AG08395 (cell line): ENCODE results near the gene FBLN7.

Experiments used
- DNase-seq: peaks from one replicate; pipeline ENCODE4 v3.0.0; 2012; ENCODE audit warnings: mixed read lengths, low spot score

The FBLN7 gene

DNA sequence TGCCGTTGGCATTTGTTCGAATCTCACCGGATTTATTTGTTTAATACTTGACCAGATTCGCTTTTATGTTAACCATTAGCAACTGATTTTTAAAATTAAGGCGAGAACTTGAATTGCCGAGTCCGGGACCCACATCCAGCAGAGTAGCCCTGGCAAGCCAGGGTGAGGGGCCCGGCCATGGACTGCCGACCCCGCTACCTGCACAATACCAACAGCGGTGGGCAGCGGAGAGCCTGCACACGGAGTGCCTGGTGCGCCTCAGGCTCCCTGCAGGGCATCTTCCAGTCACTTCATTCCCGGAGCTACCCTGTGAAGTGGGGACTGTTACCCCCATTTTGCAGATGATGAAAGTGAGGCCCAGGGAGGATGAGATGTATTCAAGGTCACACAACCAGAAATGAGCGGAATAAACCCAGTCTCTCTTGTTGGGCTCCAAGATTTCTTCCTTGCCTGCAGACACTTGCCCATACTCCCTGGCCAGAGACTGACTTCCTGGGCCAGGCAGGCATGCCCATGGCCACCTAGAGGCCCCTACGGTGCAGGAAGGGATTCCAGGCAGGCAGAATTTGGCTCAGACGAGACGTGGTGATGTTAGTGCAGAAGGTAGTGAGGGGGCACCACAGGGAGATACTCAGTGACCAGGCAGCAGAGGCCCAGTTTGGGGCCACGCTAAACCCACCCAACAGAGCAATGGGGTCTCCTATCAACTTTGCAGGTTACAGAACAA is 2.9 kb downstream of the FBLN7 start:
- no peak for DNase-seq

DNA sequence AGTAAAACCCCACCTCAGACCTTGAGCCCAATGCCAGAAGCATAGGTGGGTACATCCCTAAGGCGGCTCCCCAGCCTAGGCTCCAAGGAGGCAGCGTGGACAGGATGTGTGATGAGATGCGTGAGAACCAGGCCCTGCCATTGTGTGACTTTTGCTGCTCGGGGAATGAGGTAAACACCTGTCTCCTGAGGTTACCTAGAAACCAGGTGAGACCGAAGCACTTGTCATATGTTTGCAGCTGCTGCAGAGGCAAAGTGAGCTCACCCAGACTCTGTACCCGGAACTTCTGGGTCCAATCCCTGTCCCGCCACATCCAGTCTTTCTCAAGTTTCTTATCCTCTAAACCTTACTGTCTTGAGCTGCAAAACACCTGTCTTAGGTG is 3.4 kb downstream of the FBLN7 start:
- no peak for DNase-seq

DNA sequence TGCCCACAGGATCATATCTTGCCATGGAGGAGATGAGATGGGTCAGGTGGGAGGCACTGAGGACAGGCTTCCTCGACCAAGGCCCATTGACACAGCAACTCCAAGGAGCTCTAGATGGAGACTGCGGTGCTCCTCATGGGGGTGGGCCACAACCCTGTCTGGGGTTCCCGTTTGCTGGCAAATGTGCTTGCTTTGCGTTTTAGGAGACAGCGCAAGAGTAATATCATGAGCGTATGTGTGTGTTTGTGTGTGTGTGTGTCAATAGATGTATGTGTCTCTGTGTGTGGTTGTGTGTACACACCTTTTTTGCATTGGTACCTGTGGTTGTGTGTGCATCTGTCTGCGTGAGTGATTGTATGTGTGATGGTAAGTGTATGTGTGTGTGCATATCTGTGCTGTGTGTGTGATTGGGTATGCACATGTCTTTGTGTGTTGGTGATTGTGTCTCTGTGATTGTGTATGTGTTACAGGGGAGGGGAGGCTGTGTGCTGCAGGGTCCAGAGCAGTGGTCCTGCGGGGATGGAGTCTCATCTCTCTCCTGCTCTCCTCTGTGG is 4.4 kb downstream of the FBLN7 start:
- DNase-seq: no peak

DNA sequence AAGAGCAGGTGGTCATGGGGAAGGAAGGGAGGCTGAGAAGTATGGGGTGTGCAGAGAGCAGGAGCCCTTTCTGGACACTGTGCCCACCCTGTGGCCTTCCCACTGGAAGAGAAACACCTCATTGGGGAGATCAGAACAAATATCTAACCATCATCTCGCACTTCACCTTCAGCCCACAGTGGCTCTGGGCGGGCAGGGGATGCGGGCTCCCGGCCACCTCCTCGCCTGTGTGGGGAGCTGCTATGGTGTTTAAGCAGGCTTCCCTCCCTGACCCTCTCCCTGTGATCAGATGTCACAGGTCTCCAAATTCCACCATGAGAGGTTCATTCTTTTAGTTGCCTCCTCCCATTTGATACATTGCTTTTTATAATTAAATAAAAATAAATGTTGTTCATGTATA is 5.0 kb downstream of the FBLN7 start:
- DNase-seq: no peak

DNA sequence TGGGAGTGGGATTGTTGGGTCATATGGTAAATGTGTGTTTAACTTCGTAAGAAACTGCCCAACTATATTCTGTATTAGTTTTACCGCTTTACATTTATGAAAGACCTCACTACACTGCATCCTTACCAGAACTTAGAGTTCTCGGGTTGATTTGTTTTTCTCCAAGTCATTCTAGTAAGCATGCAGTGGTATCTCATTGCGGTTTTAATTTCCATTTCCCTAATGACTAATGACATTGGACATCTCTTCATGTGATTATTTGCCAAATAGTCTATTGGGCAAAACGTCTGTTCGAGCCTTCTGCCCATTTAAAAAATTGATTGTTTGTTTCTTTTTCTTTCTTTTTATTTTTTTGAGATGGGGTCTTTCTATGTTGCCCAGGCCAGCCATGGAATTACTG is 6.8 kb downstream of the FBLN7 start:
- no peak for DNase-seq

DNA sequence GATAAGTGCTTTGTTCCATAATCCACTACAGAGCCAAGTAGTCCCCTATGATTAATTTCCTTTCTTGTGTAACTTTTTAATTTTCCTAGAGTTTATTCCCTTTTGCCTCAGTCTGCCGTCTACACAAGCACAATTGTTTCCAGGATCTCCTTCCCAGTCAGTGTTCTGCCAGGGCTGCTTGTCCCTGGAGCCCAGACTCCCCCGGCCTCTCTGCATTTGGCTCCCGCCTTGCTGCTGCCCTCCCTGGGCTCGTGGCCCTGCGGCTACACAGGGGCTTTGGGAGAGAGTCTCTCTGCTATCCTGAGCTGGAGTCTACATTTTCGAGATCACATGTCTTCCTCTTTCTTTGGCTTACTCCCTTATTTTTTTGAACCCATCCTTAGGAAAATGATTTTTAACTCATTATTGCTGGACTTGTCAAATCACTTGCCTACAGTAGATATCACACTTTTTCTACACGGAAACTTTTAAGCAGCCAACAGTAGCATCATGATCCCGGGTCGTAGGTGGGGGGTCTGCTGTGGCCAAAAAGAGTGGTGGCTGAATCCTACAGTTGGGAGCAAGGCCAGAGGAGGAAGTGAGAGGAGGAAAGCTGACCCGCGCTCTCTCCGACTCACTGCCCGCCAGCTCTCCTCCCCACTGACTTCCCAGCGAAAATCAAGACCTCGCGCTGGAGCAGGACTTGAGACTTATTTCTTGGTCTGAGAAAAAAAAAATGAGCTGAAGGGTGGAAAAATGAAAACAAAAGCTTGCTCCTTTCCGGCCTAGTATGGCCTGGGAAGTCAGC is 9.4 kb downstream of the FBLN7 start:
- DNase-seq: peak; percentile 1

DNA sequence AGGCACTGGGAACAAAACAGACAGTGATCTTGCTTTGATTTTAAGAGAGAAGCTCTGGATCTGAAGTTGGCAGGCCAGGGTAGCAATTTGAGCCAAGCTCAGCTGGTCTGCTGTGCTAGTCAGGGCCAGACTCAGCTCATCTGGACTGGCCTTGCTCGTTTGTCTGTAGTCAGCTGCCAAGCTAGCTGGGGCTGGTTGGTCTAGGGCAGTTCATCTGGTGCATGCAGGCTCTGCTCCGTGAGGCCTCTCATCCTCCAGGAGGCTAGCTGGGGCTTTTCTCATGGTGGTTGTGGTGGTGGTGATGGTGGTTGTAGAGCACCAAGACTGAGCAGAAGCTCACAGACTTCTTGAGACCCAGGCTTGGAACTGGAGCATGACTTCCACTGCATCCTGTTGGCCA is 10.3 kb downstream of the FBLN7 start:
- DNase-seq: peak; percentile 1

DNA sequence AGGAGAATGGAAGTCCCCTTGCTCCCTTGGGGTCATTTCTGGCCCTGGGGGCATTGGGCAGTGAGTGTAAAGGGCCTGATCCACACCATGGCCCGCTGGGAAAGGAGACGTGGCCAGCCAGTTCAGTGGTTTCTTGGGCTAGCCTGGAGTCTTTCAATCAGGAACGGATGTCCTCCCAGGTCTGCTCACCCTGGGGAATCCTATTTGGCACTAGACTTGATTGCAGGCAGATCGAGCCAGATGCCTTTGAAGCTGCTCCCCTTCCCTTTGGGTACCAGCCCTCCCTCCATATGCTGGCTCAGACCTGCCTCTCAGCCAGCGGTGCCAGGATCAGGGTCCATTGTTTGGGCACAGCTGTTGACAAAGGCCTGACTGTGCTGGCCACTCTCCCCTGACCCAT is 11.0 kb downstream of the FBLN7 start:
- no peak for DNase-seq

DNA sequence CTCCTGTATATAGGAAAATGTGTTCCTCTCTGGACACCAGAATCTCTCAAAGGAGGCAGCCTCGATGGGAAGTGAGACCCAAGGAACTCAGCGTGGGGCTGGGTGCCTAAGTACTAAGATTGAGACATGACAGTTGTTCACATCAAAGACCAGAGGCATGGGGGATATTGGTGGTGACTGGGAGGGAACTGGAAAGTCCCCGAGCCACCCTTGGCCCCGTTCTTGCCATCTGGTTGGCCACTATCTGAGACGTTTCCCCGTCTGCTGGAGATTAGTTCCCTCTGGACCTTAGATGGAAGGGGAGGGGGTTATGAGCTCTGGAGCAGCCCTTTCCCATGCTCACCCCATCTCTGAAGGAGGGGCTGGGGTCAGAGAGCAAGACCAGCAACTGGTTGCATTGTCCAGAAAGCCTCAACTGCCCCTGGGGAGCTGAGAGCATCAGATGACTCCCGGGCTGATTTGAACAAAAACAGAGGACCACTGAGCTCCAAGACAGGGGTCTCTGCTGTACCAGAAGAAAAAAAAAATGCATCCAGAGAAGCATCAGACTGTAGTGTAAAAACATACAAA is 11.8 kb downstream of the FBLN7 start:
- no peak for DNase-seq

DNA sequence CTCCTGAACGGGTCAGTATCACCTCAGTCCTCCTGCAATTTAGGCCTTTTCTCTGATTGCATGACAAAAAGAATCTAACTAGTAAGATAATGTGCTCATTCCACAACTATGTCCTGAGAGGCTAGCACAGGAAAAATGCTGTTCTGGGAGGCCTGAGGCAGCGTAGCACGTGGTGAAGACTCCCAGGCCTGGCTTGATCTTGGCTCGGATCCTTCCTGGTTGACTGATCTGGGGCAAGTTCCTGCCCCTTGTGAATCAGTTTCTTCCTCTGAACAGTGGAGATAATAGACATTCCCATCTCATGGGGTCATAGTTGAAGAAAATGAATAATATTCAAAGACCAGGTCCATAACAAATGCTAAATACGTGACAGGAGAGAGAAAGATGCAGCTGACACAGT is 12.3 kb downstream of the FBLN7 start:
- DNase-seq: peak; percentile 92

DNA sequence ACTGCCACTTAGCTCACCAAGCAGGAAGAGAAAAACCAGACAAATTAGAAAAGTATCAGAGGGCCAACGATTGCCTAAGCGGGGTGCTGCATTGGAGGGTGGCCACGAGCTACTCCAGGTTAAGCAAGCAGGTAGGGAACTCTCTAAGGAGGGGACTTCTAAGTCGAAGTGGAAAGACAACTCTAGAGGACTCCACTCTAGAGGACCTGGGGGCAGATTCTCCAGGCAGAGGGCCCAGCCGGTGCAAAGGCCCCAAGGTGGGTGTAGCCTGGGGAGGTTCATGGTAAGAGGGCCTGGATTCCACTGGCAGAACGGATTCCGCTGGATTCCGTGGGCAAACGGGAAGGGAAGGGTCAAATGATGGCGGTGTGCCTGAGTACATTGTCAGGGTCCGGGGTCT is 12.7 kb downstream of the FBLN7 start:
- DNase-seq: no peak

DNA sequence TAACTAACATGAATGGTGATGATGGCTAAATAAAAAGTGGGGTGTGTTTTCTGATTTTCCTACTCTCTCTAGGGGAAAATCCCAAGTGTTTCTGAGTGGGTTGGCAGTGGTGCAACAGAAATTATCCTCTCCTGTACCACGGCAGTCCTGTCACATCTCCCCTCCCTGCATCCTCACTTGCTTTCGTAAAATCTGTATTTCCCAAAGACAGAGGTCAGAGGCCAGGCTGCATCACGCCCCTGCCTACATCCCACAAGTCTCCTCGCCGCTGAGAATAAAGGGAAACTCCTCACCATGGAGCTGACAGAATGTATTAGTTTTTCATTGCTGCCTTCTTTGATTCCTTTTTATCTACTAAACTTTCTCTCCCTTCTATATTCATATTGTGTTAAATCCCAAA is 13.1 kb downstream of the FBLN7 start:
- DNase-seq: no peak

DNA sequence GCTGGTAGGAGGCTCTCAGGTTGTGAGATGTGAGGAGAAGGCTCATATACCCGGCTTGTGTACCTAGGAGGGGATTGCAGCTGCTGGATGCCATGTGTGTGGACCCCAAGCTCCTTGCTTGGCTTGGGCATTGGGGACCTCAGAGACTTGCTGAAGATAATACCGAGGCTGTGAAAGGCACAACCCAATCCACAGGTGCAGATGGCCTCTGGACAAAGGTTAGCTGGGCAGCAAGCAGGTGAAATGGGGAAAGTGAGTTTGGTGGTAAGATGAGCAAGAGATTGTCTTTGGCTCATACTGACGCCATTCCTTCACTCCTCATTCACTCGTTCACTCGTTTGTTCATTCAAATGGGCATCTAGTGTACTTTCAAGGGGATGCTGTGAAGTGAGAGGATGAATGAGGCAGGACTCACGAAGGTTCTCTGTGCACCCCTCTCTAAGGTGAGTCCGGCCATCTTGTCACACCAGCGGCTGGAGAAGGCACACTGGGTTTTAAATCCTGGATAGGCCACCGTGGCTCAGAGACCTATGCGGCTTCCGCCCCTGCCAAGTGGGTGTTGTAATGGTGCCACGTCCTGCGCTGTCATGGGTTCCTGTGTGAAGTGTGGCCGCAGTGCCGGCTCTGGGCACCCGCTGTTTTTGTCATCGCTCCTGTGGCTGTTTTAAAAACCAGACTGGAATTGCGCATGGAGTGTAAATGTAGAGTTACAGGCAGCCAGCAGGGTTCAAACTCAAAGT is 13.7 kb downstream of the FBLN7 start:
- no peak for DNase-seq

DNA sequence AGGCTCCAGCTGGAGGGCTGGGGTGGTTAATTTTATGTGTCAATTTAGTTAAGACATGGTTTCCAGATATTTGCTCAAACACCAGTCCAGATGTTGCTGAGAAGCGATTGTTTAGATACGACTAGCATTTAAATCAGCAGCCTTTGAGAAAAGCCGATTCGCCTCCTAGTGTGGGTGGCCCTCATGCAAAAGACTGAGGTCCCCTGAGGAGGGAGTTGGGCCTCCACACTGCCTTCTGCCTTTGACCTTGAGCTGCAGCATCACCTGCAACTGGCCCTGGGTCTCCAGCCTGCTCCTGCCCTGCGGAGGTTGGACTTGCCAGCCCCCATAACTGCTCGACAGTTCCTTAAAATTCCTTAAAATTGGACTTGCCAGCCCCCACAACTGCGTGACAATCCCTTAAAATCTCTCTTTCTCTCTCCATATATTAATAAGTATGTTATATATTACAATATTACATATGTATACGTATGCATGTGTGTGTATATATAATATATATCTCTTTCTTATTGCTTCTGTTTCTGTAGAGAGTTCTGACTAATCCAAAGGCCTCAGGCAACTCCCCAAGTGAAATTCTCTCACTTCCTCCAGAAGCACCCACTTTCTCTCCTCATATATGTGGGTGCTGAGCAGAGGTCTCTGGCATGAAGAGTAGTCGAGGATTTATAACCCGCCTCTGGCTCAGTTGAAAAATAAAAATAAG is 14.4 kb downstream of the FBLN7 start:
- DNase-seq: no peak

DNA sequence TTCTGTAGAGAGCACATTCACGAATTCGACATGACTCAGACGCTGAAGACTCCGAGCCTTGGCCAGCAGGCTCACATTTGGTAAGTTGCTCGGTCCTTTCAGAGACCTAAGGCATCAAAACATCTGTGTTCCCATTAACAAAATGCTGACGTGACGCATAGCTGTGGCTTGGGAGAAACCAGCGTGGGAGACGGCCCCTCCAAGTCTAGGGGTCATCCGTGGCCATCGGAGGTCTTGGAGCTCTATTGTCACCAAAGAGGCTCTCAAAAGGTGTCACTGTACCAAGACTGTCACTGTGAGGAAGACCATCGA is 14.9 kb downstream of the FBLN7 start:
- peak; percentile 87 for DNase-seq

DNA sequence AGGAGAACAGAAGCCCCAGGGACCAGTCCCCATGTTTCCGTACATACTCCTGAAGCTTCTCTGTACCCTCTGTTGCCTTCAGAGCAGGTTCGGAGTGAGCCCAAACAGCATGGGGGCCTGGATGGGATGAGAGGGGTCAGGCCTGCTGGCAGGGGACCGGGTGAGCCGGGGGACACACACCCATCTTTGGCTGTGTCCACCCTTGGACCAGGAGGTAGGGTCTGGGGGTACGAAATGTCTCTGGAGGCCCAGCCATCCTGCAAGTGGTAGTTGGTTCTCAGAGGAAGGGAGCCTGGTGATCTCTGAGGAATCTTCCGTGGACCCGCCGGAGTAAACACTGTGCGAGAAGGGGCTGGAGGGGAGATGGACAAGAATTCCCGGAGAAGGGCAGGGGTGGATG is 15.3 kb downstream of the FBLN7 start:
- DNase-seq: no peak

DNA sequence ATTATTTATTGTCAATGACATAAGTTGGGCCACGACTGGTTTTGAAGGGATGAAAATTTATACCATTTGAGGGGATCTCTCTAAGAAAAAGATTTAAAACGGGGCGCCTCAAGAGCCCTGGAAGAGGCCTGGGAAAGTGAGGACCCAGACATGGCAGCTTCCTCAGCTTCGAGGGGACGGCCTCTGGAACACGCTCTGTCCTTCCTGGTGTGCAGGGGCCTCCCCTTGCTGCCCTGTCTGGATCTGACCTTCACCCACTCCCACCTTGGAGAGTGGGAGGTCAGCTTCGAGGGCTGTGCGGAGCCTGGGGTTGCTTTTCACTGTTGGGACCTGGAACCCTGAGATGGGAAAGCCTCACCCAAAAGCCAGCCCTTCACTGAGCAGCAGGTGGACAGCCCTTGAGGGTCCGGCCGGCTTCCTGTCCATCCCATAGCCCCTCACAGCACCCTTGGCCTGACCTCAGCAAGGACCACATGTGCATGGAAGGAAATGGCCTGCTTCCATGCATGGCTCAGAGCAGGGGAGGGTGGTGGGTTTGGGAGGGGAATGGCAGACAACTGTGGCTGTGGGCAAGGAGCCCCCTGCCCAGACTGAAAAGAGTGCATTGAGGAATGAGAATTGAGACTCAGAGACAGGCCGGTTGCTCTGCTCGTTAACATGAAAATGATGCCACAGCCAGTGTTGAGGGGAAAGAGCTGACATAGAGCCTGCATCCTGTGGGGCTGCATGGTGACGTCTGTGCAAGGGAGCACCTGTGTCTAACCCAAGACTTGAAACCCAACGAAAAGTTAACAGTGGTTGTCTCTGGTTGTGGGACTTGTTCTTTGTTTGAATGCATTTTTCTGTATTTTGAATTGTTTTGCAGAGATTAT is 16.3 kb downstream of the FBLN7 start:
- DNase-seq: no peak

DNA sequence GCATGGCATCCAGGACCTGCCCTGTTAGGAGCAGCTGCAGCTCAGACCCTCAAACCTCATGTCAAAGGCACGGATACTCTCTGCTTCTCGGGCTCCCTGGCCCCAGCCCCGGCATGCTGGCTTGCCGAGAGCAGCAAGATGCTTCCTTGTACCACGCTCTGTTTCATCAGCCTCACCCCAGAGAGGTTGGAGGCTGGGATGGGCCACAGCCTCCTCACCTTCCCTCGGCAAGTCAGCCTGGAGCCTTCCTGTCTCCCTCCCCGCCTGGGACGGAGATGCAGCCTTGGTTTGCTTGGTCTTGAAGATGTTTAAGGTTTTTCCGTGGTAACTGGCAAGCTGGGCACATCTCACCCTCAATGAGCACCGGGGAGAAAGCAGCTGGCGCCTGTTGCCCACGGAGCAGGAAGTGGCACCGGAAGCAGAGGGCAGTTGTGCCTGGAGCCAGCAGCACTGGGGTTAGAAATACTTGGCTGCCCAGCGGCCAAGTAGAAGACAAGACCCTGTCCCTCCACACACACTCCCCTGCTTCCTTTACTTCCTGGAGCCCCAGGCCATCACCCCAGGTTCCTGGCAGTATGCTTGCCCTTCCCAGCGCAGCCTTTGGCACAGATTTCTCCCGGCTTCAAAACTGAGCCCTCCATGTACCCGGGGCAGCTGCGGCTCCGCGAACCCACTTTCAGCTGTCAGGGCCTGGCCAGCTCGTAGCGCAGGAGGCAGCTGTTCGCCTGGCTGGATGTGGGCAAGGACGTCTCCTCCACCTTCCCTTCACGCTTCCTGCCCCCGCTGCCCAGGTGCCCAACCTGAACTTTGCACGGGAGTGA is 17.4 kb downstream of the FBLN7 start:
- DNase-seq: no peak

DNA sequence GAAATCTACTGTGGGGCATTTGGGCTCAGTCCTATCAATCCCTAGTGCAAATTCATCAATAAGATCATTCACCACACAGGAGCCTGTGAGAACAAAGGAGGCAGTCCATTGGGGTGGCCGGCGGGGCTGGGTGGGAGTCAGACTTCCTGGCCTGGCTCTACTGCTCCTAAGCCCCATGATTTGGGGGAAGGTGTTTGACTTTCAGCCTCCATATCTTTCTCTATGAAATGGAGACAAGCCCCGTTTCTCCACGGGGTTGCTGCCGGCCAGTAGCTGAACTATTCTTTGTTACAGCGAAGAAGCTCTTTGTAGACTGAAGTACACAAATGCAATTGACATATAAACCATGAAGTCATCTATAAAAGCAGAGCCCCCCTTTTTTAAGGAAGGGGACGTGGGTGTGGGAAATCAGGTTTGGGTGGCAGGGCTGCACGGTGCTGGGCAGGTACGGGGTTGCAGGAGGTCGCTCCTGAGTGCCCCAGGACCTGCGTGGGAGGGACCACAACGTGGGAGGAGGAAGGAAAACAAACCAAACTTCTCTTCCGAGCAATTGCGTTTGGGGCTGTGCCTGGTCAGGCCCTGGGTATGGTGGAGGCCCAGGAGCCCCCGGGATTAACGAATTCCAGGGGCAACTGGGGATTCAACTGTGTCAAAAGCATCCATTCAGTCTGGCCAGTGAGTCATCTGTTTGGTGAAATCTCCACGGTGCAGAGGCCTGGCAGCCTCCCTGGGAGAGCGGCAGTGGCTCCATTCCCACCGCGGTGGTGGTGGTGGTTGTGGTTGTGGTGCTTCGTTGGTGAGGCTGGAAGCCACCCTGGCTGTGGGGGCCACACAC is 18.2 kb downstream of the FBLN7 start:
- peak; percentile 65 for DNase-seq
